NB4 (cell line): ENCODE measurements around the gene AP1S2.
"Not testable (repeated sequence)": the region's sequence is repeated elsewhere in the genome, so short reads cannot be mapped to it uniquely, and the experiment has no call there.

Experiments
- DNase-seq: peaks from one replicate; pipeline ENCODE4 v3.0.0; 2010; ENCODE audit warnings: low read depth
- H3K4me3 ChIP-seq: one replicate; pipeline ENCODE4 v1.5.1; 2011; ENCODE audit warnings: mild to moderate bottlenecking, low read depth, low read length, moderate library complexity
- CTCF ChIP-seq: IDR thresholded peaks from one replicate; pipeline ENCODE4 v1.5.1; 2012; ENCODE audit warnings: low read depth, low read length
- MAX ChIP-seq: IDR thresholded peaks from 2 replicates; pipeline ENCODE4 v1.6.1; 2011; ENCODE audit warnings: low read depth, low read length
- MYC ChIP-seq: IDR thresholded peaks from 2 replicates; pipeline ENCODE4 v1.6.1; 2011; ENCODE audit warnings: low read depth, low read length
- POLR2A ChIP-seq: IDR thresholded peaks from 2 replicates; pipeline ENCODE4 v1.6.1; 2011; ENCODE audit warnings: mild to moderate bottlenecking; ENCODE audit not compliant: insufficient read length; ENCODE audit errors: extremely low read depth

AP1S2 gene

DNA sequence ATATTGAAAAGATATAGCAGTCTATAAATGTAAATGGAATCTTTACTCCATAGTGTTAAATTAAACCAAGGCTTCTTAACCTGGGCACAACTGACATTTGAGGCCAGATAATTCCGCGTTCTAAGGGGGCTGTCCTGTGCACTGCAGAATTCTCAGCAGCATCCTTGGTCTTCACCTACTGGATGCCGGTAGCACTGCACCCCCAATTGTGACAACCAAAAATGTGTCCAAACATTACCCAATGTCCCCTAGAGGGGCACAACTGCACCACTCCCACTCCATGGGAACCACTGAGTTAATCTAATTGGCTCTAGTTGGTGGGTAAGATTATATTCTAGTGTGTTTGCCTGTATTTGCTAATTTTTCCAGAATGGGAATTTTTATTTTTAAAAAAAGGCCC is 16.6 kb downstream of the AP1S2 start:
- TF ChIP-seq MYC (no peak), CTCF (peak; percentile 35), POLR2A (no peak), MAX (no peak)
- no peak overlapping the region for H3K4me3 ChIP-seq
- peak; percentile 39 for DNase-seq

- H3K4me3 ChIP-seq: no peak overlapping the region
- TF ChIP-seq POLR2A (no peak), CTCF (no peak), MYC (no peak), MAX (no peak)
- DNase-seq: no peak
Measured at GRCh38 chrX:15834827-15835595, 19.6 kb downstream of the AP1S2 start.

GRCh38 chrX:15834053-15834452 is 20.6 kb downstream of the AP1S2 start:
- peak; percentile 38 for DNase-seq
- no peak overlapping the region for H3K4me3 ChIP-seq
- TF ChIP-seq MYC (no peak), POLR2A (no peak), CTCF (no peak), MAX (no peak)

- H3K4me3 ChIP-seq, DNase-seq: not testable (repeated sequence)
Measured at GRCh38 chrX:15831347-15831746, 23.3 kb downstream of the AP1S2 start.

DNA sequence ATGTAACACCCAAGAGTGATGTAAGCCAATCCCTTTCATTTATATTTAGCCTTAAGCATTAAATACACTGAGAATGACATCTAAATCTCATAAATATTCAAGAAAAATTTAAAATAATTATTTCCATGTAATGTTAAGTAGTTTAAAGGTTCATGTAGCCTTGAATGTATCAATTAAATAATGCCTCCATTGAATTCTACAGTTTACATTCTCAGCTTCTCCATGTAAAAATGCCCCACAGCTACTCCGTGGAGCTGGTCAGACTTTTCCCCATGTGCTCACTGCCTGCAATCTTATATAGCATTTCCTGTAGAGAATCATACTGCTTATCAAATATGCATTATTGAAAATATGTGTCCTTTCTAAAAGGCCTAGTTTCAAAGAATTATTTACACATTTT is 25.4 kb downstream of the AP1S2 start:
- TF ChIP-seq MYC: no peak
- TF ChIP-seq MAX: no peak
- TF ChIP-seq POLR2A: no peak
- TF ChIP-seq CTCF: no peak
- no peak for DNase-seq
- no peak overlapping the region for H3K4me3 ChIP-seq

DNA sequence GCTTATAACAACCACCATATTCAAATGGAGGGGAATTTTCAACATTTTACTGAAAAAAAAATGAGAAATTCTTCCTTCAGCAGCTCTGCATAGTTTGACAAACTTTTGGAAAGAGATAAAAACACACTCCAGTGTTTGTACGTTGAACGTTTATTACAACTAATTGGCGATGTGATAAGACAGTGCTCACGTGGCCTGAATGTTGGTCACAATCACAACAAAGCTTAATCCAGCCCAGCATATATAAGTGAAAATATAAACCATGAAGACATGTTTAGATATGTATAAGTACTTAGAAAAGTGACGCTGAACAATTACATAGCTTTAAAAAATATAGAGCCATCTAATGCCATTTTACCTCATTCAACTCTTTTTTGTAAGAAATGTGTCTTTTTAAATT is 28.7 kb downstream of the AP1S2 start:
- no peak for TF ChIP-seq MYC
- no peak for TF ChIP-seq POLR2A
- TF ChIP-seq CTCF: no peak
- no peak for TF ChIP-seq MAX
- DNase-seq: no peak
- H3K4me3 ChIP-seq: no peak overlapping the region
